Measurements from ENCODE around the gene RPP30. TPM values are rescaled to one million over a fixed set of nuclear protein-coding genes. Genes with fewer than 3 reads are reported as not detected.

Gene RPP30
- total and polyA plus RNA-seq, 11 donors, result 26.4 to 39.9 (median 32.0) TPM

DNA sequence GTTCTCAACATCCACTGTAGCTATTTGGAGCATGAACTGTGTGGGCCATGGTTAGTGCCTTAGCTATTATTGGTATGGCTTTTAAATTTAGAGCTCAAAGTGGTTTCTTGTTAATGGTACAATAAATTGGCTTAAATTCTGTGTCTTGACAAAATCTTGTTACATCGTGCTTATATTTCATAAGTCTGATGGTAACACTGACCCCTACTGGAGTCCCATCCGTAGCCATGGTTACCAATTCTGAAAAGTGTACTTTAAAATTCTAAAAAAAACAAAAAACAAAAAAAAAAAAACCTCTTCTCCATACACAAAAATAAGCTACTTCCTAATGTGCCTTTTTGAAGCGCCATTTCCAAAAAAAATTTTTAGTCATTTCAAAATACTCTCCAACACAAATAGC, 6.4 kb upstream of the RPP30 start:
- H3K4me3 ChIP-seq, result no peak overlapping the region
- peaks cover 0 to 10% (median 0%) of the 10 kb centered on the region in 12 donors for H3K9me3 ChIP-seq
- H3K27ac ChIP-seq, result no peak overlapping the region
- TF ChIP-seq POLR2A (IDR thresholded peaks at IDR 0.05), result no peak
- TF ChIP-seq, protein P1, sequence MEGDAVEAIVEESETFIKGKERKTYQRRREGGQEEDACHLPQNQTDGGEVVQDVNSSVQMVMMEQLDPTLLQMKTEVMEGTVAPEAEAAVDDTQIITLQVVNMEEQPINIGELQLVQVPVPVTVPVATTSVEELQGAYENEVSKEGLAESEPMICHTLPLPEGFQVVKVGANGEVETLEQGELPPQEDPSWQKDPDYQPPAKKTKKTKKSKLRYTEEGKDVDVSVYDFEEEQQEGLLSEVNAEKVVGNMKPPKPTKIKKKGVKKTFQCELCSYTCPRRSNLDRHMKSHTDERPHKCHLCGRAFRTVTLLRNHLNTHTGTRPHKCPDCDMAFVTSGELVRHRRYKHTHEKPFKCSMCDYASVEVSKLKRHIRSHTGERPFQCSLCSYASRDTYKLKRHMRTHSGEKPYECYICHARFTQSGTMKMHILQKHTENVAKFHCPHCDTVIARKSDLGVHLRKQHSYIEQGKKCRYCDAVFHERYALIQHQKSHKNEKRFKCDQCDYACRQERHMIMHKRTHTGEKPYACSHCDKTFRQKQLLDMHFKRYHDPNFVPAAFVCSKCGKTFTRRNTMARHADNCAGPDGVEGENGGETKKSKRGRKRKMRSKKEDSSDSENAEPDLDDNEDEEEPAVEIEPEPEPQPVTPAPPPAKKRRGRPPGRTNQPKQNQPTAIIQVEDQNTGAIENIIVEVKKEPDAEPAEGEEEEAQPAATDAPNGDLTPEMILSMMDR (IDR thresholded peaks at IDR 0.05), result peak in 4 of 12 donors; percentile 24 to 41 (median 30)
- H3K4me1 ChIP-seq, result no peaks in the 10 kb centered on the region
- DNase-seq (no peak), ATAC-seq (no peak)
- no peaks in the 10 kb centered on the region for H3K36me3 ChIP-seq
- H3K27me3 ChIP-seq, result peaks cover 0 to 12% (median 0%) of the 10 kb centered on the region in 9 donors
- WGBS, 4 donors, result 31 to 48% (median 37%) methylated on average over 3 of the region's 3 CpGs
- intact Hi-C loops (cut with DNase I), result loop anchor here in 5 of 10 donors (5.0 to 10.0 kb wide), 4 partner anchors 111 to 1073 kb away; no protein-coding TSS in a partner anchor

- 86 to 93% (median 92%) methylated on average over 4 of the region's 4 CpGs for WGBS, 4 donors
- Histone ChIP-seq H3K4me1 (peaks cover 0 to 3% (median 0%) of the 10 kb centered on the region in 12 donors), H3K36me3 (no peaks in the 10 kb centered on the region), H3K9me3 (peaks cover 0 to 10% (median 0%) of the 10 kb centered on the region in 12 donors), H3K4me3 (no peak overlapping the region), H3K27ac (no peak overlapping the region), H3K27me3 (peaks cover 0 to 12% (median 0%) of the 10 kb centered on the region in 9 donors)
- intact Hi-C loops (cut with DNase I), result loop anchor here in 5 of 10 donors (5.0 to 10.0 kb wide), 4 partner anchors 111 to 1074 kb away; no protein-coding TSS in a partner anchor
- ATAC-seq (no peak), DNase-seq (no peak)
- TF ChIP-seq POLR2A (IDR thresholded peaks at IDR 0.05), result no peak
- TF ChIP-seq, protein P1 (IDR thresholded peaks at IDR 0.05), result no peak
These were observed 5.7 kb upstream of the RPP30 start for GRCh38 chr10:90866050-90866598.

DNA sequence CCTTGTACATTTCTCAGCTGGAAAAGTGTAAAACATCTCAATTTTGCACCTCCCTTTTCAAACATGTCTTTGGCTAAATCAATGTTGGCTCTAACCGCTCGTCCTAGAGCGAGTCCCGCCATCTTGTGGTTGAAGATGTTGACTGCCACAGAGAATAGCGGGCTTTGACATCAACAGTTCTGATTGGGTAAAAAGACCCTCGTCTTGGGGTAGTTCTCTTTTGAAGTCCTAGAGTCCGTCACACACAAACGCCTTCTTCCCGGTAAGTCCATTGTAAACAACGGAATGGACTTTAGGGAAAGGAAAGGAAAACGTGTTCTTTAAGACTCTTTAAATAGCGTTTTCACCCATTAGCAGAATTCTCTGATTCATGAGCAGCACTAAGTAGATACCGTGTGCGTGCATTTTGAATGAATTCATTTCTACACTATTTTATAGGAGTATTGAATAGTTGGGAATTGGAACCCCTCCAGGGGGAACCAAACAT, 452 bp upstream of the RPP30 start:
- Histone ChIP-seq H3K4me3 (peak overlapping the region; percentile 66 to 98 (median 80)), H3K27ac (peak overlapping the region in 11 of 12 donors; percentile 41 to 78 (median 67)), H3K27me3 (no peaks in the 10 kb centered on the region), H3K9me3 (peaks cover 0 to 10% (median 0%) of the 10 kb centered on the region in 12 donors), H3K36me3 (peaks cover 0 to 22% (median 9%) of the 10 kb centered on the region in 9 donors), H3K4me1 (peaks cover 0 to 27% (median 14%) of the 10 kb centered on the region in 12 donors)
- WGBS, 4 donors, result 1 to 2% (median 2%) methylated on average over 14 of the region's 14 CpGs
- DNase-seq (peak in 4 of 5 donors; percentile 22 to 39 (median 35)), ATAC-seq (peak; percentile 58 to 80 (median 68))
- intact Hi-C loops (cut with DNase I), result loop anchor here in 4 of 10 donors (5.0 to 10.0 kb wide), 4 partner anchors 124 to 1447 kb away; no protein-coding TSS in a partner anchor
- TF ChIP-seq POLR2A (IDR thresholded peaks at IDR 0.05), result no peak
- TF ChIP-seq, protein P1 (IDR thresholded peaks at IDR 0.05), result peak; percentile 31 to 70 (median 53)

- no peak for TF ChIP-seq POLR2A (IDR thresholded peaks at IDR 0.05)
- TF ChIP-seq, protein P1 (IDR thresholded peaks at IDR 0.05), result no peak
- ATAC-seq, result no peak
- H3K36me3 ChIP-seq, result peaks cover 0 to 35% (median 23%) of the 10 kb centered on the region in 9 donors
- H3K4me1 ChIP-seq, result peaks cover 0 to 27% (median 14%) of the 10 kb centered on the region in 12 donors
- H3K27ac ChIP-seq, result no peak overlapping the region
- no peaks in the 10 kb centered on the region for H3K27me3 ChIP-seq
- intact Hi-C loops (cut with DNase I), result loop anchor here in 4 of 10 donors (5.0 to 10.0 kb wide), 4 partner anchors 125 to 1448 kb away; no protein-coding TSS in a partner anchor
- peaks cover 0 to 10% (median 0%) of the 10 kb centered on the region in 12 donors for H3K9me3 ChIP-seq
- H3K4me3 ChIP-seq, result peak overlapping the region; percentile 66 to 98 (median 80)
- WGBS, 4 donors, result 24 to 31% (median 25%) methylated on average over 8 of the region's 8 CpGs
- no peak for DNase-seq
These were observed 860 bp downstream of the RPP30 start for GRCh38 chr10:90872648-90873020.
